T47D (cell line): ENCODE results near the gene SLC5A12.

Experiments
- DNase-seq, 2 experiments: peaks; one replicate each; pipeline versions ENCODE4 v3.0.0 to v3.0.0-alpha.2; 2011 to 2012; ENCODE audit warnings: low read depth in 1 of 2, low spot score in 1 of 2
- JUND ChIP-seq: IDR thresholded peaks from 2 replicates; pipeline ENCODE4 v1.6.1; 2012; ENCODE audit warnings: low read depth
- in situ Hi-C: cut with HindIII; loops from 2 replicates; pipeline ENCODE4 v1.10.0; 2016; ENCODE audit warnings: low sequenced_read_pairs, low pct_unique_long_range_greater_than_20kb

Gene SLC5A12

DNA sequence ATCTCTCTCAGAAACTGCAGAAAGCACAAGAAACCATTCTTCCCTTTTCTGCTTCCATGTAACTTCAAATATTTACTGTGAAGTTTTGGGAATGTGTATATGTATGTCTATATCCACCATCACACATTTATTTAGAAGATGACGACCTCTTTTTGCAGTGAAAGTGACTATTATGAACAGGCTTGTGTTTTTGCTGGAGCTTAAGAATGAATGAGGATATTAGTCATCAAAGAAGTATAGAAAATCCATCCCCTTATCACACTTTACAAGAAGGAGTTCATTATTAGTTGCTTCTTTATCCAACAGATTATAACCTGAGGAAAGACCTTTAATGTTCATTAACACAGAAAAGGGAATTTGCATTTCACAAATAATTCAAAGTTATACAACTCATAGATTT lies 21.1 kb upstream of the SLC5A12 start:
- no peak for TF ChIP-seq JUND
- in situ Hi-C loops = no loop called here
- DNase-seq = no peak

DNA sequence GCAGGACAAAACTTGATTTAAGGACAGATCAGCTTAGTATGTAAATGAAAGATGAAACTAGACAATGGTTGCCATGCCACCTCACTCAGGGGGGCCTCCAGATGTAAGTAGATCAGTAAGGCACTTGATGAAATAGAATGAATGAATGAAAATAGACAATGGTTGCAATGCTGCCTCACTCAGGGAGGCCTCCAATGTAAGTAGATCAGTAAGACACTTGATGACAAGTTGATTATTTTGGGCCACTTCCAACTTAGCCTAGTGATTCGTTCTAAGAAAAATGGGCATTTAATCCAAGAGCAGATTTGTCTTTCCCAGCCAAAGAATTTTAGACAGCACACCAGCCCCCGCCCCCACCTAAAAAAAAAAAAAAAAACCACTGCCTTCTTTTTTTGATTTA lies 19.2 kb upstream of the SLC5A12 start:
- no peak for TF ChIP-seq JUND
- DNase-seq = no peak
- in situ Hi-C loops = no loop called here

DNA sequence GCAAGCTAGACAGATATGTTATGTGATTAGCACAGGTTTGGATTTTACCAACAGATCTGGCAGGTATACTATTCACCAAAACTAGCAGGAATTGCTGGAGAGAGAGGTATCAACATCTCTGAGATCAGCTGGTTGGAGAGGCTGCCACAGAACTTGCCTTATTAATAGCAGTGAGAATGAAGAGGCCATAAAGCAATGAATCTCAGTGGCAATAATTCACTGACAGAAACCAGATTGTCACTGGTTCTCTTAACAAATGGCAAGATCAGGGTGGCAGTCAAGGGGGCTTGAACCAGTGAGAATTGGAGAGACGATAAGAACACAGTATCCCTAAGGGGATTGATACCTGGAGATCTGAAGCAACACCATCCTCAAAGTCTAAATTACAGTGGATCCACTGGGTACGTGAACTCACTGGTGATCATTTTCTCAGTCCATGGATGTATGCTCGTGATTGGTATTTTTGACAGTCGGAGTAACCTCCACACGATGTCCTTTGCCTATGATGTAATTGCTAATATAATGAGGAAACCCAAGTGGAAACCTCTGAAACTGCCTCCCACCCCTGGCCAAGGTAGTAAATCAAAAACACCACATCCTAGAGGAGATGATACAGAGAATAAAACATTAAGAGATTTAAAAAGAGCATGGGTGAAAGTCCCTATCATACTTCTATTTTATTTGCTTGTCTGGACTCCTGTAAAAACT lies 17.7 kb upstream of the SLC5A12 start:
- in situ Hi-C loops = no loop called here
- DNase-seq = no peak
- TF ChIP-seq JUND = no peak

DNA sequence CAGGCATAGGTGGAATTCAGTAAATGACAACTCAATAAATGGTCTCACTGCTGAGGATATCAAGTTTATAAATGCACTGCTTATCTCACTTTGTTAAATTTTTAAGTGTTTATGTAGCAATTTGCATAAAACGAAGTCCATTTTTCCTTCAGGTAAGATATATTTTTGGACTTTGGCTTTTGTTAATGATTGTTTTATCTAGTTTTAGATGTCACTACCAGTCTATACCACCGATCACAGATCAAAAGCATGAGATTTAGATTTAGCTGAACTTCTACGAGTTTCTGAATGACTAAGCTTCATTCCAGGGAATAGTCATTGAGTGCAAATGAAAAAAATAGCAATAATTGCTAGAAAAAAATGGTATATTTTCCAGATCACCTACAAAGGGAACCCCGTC lies 12.8 kb upstream of the SLC5A12 start:
- in situ Hi-C loops = no loop called here
- TF ChIP-seq JUND = no peak

DNA sequence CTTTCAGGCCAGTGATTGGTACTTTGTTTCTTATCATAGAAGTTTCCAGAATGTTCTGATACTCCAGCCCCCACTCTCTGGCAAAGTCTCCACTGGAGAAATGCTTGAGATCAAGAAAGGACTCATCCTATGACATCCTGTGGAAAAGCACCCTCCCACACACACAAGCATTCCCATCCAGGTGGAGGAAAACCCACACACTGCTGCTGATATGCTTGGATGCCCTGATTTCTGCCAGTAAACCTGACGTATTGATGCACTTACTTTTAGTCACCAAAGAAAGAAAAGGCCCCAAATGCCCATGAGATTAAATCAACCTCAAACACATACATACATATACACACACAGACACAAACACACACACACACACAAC lies 9.2 kb upstream of the SLC5A12 start:
- TF ChIP-seq JUND = no peak
- in situ Hi-C loops = no loop called here
- DNase-seq = no peak

More for the DNA sequence above, 12.8 kb upstream of the SLC5A12 start:
- DNase-seq = no peak

DNA sequence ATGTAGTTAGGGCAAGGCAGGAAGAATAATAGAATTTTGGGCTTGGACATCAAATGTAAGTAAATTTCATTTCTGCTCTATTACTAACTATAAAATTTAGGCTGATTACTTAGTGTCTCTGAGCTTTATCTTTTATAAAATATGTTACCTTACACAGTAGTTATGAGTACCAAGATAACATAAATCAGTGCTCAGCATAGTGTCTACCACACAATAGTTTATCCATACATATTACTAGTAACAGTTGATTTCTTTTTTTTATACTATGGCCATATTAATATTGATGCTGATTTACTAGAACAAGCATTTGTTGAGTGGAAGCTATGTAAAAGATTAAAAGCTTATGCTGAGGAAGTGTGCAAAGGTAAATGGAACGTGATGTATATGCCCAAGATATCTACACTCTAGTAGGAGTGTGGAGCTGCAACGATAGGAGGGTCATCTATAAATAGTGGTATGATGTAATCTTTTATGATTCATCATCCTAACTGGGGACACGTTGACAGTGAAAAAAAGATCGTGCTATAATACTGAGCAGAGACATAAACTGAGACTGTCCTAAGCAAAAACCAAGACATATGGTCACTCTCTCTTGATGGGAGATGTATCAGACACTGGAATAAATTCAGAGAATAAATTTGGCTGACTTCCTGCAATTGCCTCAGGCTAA lies 8.7 kb upstream of the SLC5A12 start:
- TF ChIP-seq JUND = no peak
- in situ Hi-C loops = no loop called here
- no peak for DNase-seq

DNA sequence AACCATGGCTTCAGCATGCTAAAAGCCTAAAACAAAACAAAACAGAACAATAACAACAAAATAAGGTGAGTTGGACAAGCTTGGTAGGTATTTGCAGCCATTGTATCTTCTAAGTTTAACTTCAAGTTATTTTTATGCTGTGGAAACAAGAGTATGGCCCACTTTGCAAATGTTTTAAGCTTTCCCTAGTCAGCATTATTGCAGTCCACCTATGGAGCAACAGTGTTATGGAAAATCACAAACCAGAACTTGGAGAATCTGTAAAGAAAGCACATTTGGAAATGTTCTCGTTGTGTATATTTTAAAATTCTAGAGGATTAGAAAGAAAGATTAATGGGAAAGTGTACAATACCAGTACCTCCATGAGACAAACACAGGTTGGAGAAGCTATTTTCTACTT lies 7.4 kb upstream of the SLC5A12 start:
- in situ Hi-C loops = no loop called here
- TF ChIP-seq JUND = no peak
- DNase-seq = no peak

DNA sequence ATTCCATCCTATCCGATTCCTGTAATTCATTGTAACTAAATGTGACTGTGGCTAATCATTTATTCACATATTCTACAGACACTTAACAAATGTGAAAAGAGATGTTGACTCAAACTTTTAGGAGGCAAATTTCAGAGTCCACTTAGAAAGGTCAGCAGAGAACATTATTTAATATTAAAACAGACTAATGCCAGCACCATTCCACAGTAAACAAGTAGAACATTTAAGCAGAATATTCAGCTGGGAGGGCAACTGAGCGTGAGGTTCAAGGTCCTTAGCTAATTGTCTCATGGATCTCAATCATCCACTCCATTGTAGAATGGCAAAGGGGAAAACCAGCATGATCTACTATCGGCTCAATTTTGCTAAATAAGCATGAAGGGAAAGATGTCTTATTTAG lies 5.1 kb upstream of the SLC5A12 start:
- TF ChIP-seq JUND = no peak
- DNase-seq = no peak
- in situ Hi-C loops = no loop called here

DNA sequence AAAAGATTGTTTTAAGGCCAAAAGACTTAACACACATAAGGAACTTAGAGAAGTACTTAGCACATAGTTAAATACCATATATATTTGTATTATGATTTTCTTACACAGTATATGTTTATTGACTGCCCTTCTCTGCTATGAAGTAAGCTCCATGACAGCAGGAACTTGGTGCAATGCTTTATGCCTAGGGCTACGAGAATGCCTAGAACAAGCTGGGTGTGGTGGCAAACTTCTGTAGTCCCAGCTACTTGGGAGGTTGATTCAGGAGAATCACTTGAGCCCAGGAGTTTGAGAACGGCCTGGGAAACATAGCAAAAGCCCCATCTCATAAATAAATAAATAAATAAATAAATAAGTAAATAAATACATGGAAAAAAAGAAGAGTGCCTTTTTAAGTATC lies 1.9 kb downstream of the SLC5A12 start:
- in situ Hi-C loops = no loop called here
- no peak for DNase-seq
- TF ChIP-seq JUND = no peak

DNA sequence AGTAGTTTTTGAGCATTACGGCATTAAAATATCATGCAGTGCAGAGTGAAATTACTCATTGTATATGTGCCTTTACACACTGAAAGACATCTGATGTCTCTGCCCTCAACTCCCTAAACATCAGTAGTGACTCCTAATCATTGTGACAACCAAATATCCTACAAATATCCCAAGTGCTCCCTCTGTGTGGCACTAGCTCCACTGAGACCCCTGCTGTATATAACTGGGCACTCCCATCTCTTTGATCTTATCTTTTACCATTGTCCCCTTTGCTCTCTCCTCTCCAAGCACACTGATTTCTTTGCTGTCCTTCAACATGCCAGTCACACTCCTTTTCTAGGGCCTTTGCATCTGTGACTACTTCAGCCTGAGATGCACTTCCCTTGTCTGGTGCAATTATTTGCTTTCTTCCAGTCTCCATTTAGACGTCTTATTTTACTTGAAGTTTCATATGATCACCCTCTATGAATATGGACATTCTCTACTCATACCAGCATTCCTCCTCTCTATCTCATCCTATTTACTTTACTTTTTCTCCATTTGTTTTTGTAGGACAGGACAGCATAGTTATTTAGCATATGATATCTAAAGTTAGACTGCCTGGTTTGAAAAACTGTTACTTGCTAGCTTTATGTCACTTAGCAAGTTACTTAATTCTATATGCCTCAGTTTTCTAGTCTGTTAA lies 2.4 kb downstream of the SLC5A12 start:
- TF ChIP-seq JUND = no peak
- in situ Hi-C loops = no loop called here
- DNase-seq = no peak

DNA sequence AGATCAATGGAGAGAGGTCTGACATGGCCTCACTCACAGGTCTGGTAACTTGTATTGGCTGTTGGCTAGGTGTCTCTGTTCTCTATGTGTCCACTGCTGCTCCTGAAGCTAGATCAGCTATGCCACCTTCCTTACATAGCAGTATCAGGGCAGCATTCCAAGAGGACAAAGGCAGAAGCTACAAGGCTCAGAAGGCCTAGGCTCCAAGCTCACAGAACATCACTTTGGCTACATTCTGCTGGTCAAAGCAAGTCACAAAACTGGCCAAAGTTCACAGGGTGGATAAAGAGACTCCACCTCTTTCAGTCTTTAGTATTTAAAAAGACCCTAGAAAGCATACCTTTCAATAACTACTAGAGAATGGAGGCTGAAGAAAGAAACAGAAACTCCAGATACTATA lies 4.1 kb downstream of the SLC5A12 start:
- in situ Hi-C loops = no loop called here
- TF ChIP-seq JUND = no peak
- DNase-seq = no peak

DNA sequence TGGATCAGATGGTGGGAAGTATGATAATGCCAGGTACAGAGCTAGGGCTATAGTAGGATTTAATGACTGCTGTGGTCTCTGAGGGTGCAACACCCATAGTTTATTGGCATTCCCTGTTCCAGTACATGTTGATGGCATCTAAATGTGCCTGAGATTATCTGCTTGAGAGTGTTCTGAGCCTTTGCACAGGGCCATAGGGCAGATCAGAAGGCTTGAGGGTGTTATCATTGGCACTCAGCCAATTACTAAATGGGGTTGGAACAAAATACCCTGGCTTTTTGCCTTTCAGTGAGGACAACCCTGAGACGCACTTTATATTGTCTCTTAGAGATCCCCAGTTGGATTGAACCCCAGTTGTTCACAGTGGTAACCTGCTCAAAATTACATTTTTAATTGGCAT lies 6.7 kb downstream of the SLC5A12 start:
- no peak for DNase-seq
- TF ChIP-seq JUND = no peak
- in situ Hi-C loops = no loop called here

DNA sequence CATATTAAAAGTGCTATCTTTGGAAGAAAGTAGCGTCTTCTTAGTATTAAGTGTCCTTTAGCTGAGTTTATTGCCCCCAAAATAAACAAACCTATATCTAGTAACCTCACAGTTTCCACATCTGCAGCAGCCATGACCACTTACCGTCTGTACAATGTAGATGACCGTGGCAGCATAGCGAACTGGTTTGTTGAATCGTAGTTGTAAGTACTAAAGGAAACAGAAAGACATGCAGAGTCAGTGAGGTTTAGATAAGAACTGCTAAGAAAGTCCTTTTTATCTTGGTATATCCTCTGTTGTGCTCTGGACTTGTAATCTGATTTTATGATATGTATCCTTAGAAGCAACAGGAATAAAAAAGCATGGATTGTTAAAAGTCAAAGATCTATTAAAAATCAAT lies 9.4 kb downstream of the SLC5A12 start:
- TF ChIP-seq JUND = no peak
- DNase-seq = no peak
- in situ Hi-C loops = no loop called here
